Keratinocyte (primary cell): ENCODE measurements around the gene COL4A6. TPM values are rescaled to one million over a fixed set of nuclear protein-coding genes. Genes with fewer than 3 reads are reported as not detected.

ENCODE experiments used
- DNase-seq: peaks from one replicate; pipeline ENCODE4 v3.0.0-alpha.2; 2011; ENCODE audit warnings: low read depth, missing footprints, low spot score
- FAIRE-seq: peaks from 2 replicates; lab custom pipeline; 2011; peaks lifted over from hg19 to GRCh38; lab: Jason Lieb, UNC
- H2AFZ ChIP-seq: 2 replicates; pipeline ENCODE4 v1.6.0; 2012; ENCODE audit warnings: low read length, control low read depth, inconsistent platforms; ENCODE audit not compliant: control insufficient read depth
- H3K27ac ChIP-seq: 2 replicates; pipeline ENCODE4 v1.5.1; 2011; ENCODE audit warnings: low read length; ENCODE audit not compliant: control insufficient read depth, insufficient read depth
- H3K27me3 ChIP-seq: 3 replicates; pipeline ENCODE4 v1.6.0; 2011; ENCODE audit warnings: low read length; ENCODE audit not compliant: control insufficient read depth, insufficient read depth; ENCODE audit errors: extremely low read depth
- H3K36me3 ChIP-seq, 2 experiments: 2 replicates in 1 of 2; 3 replicates in 1 of 2; pipeline ENCODE4 v1.5.1; 2011; ENCODE audit warnings: low read length in 2 of 2, mild to moderate bottlenecking in 1 of 2; ENCODE audit not compliant: control insufficient read depth in 2 of 2, insufficient read depth in 2 of 2; ENCODE audit errors: extremely low read depth in 1 of 2
- H3K4me1 ChIP-seq: 3 replicates; pipeline ENCODE4 v1.5.1; 2011; ENCODE audit warnings: low read length; ENCODE audit not compliant: control insufficient read depth, insufficient read depth; ENCODE audit errors: extremely low read depth
- H3K4me2 ChIP-seq: 3 replicates; pipeline ENCODE4 v1.6.0; 2011; ENCODE audit warnings: low read depth, low read length; ENCODE audit not compliant: control insufficient read depth, insufficient read depth; ENCODE audit errors: extremely low read depth
- H3K4me3 ChIP-seq, 3 experiments: fragments of 200-600 bp in 1 of 3; sonication (generic) in 1 of 3; 2 replicates in 2 of 3; 3 replicates in 1 of 3; pipeline ENCODE4 v1.5.1; 2011 to 2016; ENCODE audit warnings: low read length in 3 of 3, mild to moderate bottlenecking in 3 of 3, control low read depth in 2 of 3, inconsistent platforms in 1 of 3, low read depth in 1 of 3, mixed read lengths in 1 of 3, mixed run types in 1 of 3, moderate library complexity in 1 of 3; ENCODE audit not compliant: control insufficient read depth in 2 of 3, insufficient read depth in 2 of 3; ENCODE audit errors: extremely low read depth in 1 of 3
- H3K79me2 ChIP-seq: 2 replicates; pipeline ENCODE4 v1.6.0; 2012; ENCODE audit warnings: low read length; ENCODE audit not compliant: control insufficient read depth, insufficient read depth
- H3K9ac ChIP-seq: 3 replicates; pipeline ENCODE4 v1.6.0; 2011; ENCODE audit warnings: low read length; ENCODE audit not compliant: control insufficient read depth, insufficient read depth; ENCODE audit errors: extremely low read depth
- H3K9me1 ChIP-seq: 3 replicates; pipeline ENCODE4 v1.6.0; 2011; ENCODE audit warnings: low read length; ENCODE audit not compliant: control insufficient read depth, insufficient read depth; ENCODE audit errors: extremely low read depth
- H3K9me3 ChIP-seq: 2 replicates; pipeline ENCODE4 v1.5.1; 2012; ENCODE audit warnings: low read depth, low read length; ENCODE audit not compliant: control insufficient read depth
- H4K20me1 ChIP-seq: 3 replicates; pipeline ENCODE4 v1.6.0; 2011; ENCODE audit warnings: low read length; ENCODE audit not compliant: control insufficient read depth, insufficient read depth; ENCODE audit errors: extremely low read depth
- EZH2 ChIP-seq: IDR thresholded peaks from one replicate; pipeline ENCODE4 v1.6.1; 2012; ENCODE audit warnings: inconsistent platforms, mild to moderate bottlenecking, low read length, moderate library complexity
- dilution Hi-C: fragments of 300-500 bp; cut with MboI; formaldehyde crosslinking; loops from one replicate; pipeline ENCODE4 v1.7.0; 2020; ENCODE audit warnings: low sequenced_read_pairs; ENCODE audit not compliant: extremely low pct_ligation_motif_present
- polyA plus RNA-seq, 5 experiments: library from polyadenylated mRNA; depleted of rRNA in 3 of 5; stranded (reverse) in 3 of 5; stranded (forward) in 1 of 5; unstranded in 1 of 5; fragments of >200 nt; gene quantifications; 1 replicate in 1 of 5; 2 replicates in 3 of 5; 3 replicates in 1 of 5; pipeline versions ENCODE4 v1.2.1 to v1.2.3, GENCODE V29; 2011 to 2012; ENCODE audit warnings: missing spikeins in 2 of 5, low read depth in 1 of 5, low replicate concordance in 1 of 5
- TF ChIP-seq, protein P1 (sequence below), 3 experiments: IDR thresholded peaks in 1 of 3; conservative IDR thresholded peaks in 1 of 3; optimal IDR thresholded peaks in 1 of 3; 2 replicates in 2 of 3; 3 replicates in 1 of 3; pipeline versions ENCODE3 to v1.5.1; 2011; ENCODE audit warnings: low read length in 3 of 3, mild to moderate bottlenecking in 3 of 3, moderate library complexity in 2 of 3, control low read depth in 1 of 3, inconsistent platforms in 1 of 3; ENCODE audit not compliant: insufficient read depth in 2 of 3; ENCODE audit errors: extremely low read depth in 1 of 3

COL4A6 gene
- polyA plus RNA-seq, 1 donor (not counting 4 experiments of a cell fraction or from before 2014, with no cell fraction given) = 18.8 TPM

GRCh38 chrX:108224218-108224617 lies 214.0 kb downstream of the COL4A6 start:
- DNase-seq (no peak), FAIRE-seq (no peak)
- H2AFZ ChIP-seq = no peak overlapping the region
- H3K9me1 ChIP-seq = no peaks in the 10 kb centered on the region
- H3K36me3 ChIP-seq = no peaks in the 10 kb centered on the region
- TF ChIP-seq, protein P1, sequence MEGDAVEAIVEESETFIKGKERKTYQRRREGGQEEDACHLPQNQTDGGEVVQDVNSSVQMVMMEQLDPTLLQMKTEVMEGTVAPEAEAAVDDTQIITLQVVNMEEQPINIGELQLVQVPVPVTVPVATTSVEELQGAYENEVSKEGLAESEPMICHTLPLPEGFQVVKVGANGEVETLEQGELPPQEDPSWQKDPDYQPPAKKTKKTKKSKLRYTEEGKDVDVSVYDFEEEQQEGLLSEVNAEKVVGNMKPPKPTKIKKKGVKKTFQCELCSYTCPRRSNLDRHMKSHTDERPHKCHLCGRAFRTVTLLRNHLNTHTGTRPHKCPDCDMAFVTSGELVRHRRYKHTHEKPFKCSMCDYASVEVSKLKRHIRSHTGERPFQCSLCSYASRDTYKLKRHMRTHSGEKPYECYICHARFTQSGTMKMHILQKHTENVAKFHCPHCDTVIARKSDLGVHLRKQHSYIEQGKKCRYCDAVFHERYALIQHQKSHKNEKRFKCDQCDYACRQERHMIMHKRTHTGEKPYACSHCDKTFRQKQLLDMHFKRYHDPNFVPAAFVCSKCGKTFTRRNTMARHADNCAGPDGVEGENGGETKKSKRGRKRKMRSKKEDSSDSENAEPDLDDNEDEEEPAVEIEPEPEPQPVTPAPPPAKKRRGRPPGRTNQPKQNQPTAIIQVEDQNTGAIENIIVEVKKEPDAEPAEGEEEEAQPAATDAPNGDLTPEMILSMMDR (optimal IDR thresholded peaks at IDR 0.05 in 1 of 3, IDR thresholded peaks at IDR 0.05 in 1 of 3, conservative IDR thresholded peaks at IDR 0.05 in 1 of 3; ENCODE audit: extremely low read depth in 1 of 3, insufficient read depth in 2 of 3, low read length in 3 of 3) = no peak
- no peak for TF ChIP-seq EZH2
- H3K9ac ChIP-seq = no peak overlapping the region
- no peak overlapping the region for H3K4me3 ChIP-seq
- H3K27ac ChIP-seq = no peak overlapping the region
- no peaks in the 10 kb centered on the region for H3K9me3 ChIP-seq
- dilution Hi-C loops = no loop called here
- H3K27me3 ChIP-seq = peaks cover 3% of the 10 kb centered on the region
- H3K79me2 ChIP-seq = no peaks in the 10 kb centered on the region
- H3K4me1 ChIP-seq = peaks cover 4% of the 10 kb centered on the region
- no peak overlapping the region for H3K4me2 ChIP-seq
- H4K20me1 ChIP-seq = no peaks in the 10 kb centered on the region

DNA sequence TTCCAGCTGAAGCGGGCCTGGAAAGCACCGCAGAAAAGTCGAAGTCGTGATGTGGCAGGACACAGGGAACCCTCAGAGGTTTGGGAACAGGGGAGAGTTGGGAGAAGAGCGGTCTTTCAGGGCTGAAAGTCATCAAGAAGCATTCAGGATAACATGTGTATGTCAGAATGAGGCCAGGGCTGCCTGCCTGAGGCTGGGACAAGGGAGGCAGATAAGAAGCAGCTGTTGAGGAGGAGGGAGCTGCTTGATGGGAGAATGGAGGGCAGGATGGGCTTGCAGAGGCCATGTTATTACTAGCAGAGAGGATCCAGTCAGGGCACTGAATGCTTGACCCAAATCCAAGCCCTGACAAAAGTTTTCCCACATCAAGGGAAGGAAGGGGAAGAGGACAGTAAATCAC lies 214.6 kb downstream of the COL4A6 start:
- Histone ChIP-seq H3K79me2 (no peaks in the 10 kb centered on the region), H2AFZ (no peak overlapping the region), H3K9ac (no peak overlapping the region), H3K4me1 (peaks cover 4% of the 10 kb centered on the region), H3K36me3 (no peaks in the 10 kb centered on the region), H3K9me3 (no peaks in the 10 kb centered on the region), H3K27ac (no peak overlapping the region), H4K20me1 (no peaks in the 10 kb centered on the region), H3K4me3 (no peak overlapping the region), H3K4me2 (no peak overlapping the region), H3K27me3 (peaks cover 1% of the 10 kb centered on the region), H3K9me1 (no peaks in the 10 kb centered on the region)
- FAIRE-seq = no peak
- no peak for TF ChIP-seq EZH2
- TF ChIP-seq, protein P1 (optimal IDR thresholded peaks at IDR 0.05 in 1 of 3, IDR thresholded peaks at IDR 0.05 in 1 of 3, conservative IDR thresholded peaks at IDR 0.05 in 1 of 3; ENCODE audit: extremely low read depth in 1 of 3, insufficient read depth in 2 of 3, low read length in 3 of 3) = no peak
- dilution Hi-C loops = no loop called here
- no peak for DNase-seq
